CD4-positive, alpha-beta T cell treated with Interferon alpha-2 for 1 hour (primary cell): ENCODE results near the gene TMEM202.
"Not testable (repeated sequence)": the region's sequence is repeated elsewhere in the genome, so short reads cannot be mapped to it uniquely, and the experiment has no call there.

Experiments
- DNase-seq, 2 donors: peaks; one replicate each; pipeline ENCODE4 v3.0.0-alpha.2; 2020 to 2022

Gene TMEM202

GRCh38 chr15:72397796-72398588, at the start of gene TMEM202:
TSS of gene TMEM202 (plus strand) at chr15:72398305. CDS start at chr15:72398327, 22 bp downstream.
- DNase-seq, result no peak

GRCh38 chr15:72353266-72353665, 44.8 kb upstream of the TMEM202 start:
- no peak for DNase-seq

- DNase-seq, result no peak
These were observed 43.6 kb upstream of the TMEM202 start for GRCh38 chr15:72354496-72354895.

- DNase-seq, result no peak
These were observed 40.0 kb upstream of the TMEM202 start for GRCh38 chr15:72358121-72358520.

- peak in 1 of 2 donors; percentile 12 for DNase-seq
These were observed 39.4 kb upstream of the TMEM202 start for GRCh38 chr15:72358650-72359171.

GRCh38 chr15:72361176-72361575, 36.9 kb upstream of the TMEM202 start:
- no peak for DNase-seq

GRCh38 chr15:72365844-72366243, 32.3 kb upstream of the TMEM202 start:
- DNase-seq, result peak; percentile 6 to 28

- no peak for DNase-seq
These were observed 29.8 kb upstream of the TMEM202 start for GRCh38 chr15:72368325-72368724.

GRCh38 chr15:72368899-72369298, 29.2 kb upstream of the TMEM202 start:
- DNase-seq, result peak in 1 of 2 donors; percentile 8

- no peak for DNase-seq
These were observed 28.1 kb upstream of the TMEM202 start for GRCh38 chr15:72369964-72370363.

GRCh38 chr15:72372361-72372760, 25.7 kb upstream of the TMEM202 start:
- DNase-seq, result no peak

- DNase-seq, result no peak
These were observed 22.6 kb upstream of the TMEM202 start for GRCh38 chr15:72375501-72375845.

GRCh38 chr15:72375846-72376581, 22.1 kb upstream of the TMEM202 start, which contains the start of gene HEXA:
TSS of gene HEXA (minus strand) at chr15:72376014. CDS start at chr15:72375972, 42 bp downstream.
- DNase-seq, result peak; percentile 94 to 96

- no peak for DNase-seq
These were observed 20.8 kb upstream of the TMEM202 start for GRCh38 chr15:72377331-72377730.

- DNase-seq, result not testable (repeated sequence)
These were observed 19.0 kb upstream of the TMEM202 start for GRCh38 chr15:72379106-72379505.

- DNase-seq, result no peak
These were observed 18.2 kb upstream of the TMEM202 start for GRCh38 chr15:72379856-72380430.

GRCh38 chr15:72380743-72381142, 17.4 kb upstream of the TMEM202 start:
- no peak for DNase-seq

GRCh38 chr15:72382146-72382545, 16.0 kb upstream of the TMEM202 start:
- no peak for DNase-seq

- no peak for DNase-seq
These were observed 10.4 kb upstream of the TMEM202 start for GRCh38 chr15:72387741-72388140.

GRCh38 chr15:72389231-72389630, 8.9 kb upstream of the TMEM202 start:
- no peak for DNase-seq

- not testable (repeated sequence) for DNase-seq
These were observed 1.8 kb upstream of the TMEM202 start for GRCh38 chr15:72396331-72396730.

GRCh38 chr15:72398648-72399047, 543 bp downstream of the TMEM202 start:
- no peak for DNase-seq

- DNase-seq, result no peak
These were observed 4.6 kb downstream of the TMEM202 start for GRCh38 chr15:72402726-72403125.

- DNase-seq, result no peak
These were observed 6.3 kb downstream of the TMEM202 start for GRCh38 chr15:72404356-72404755.
